GM23338 (cell line): ENCODE data around the gene COL6A3. TPM values are rescaled to one million over a fixed set of nuclear protein-coding genes. Genes with fewer than 3 reads are reported as not detected.

Source experiments
- ATAC-seq: fragments of 200-7000 bp; cut with Tn5 transposase; 3 replicates; pipeline ENCODE4 v1.9.1; 2020
- DNase-seq: peaks from one replicate; pipeline ENCODE4 v3.0.0-alpha.2; 2015; ENCODE audit warnings: low spot score
- H2AFZ ChIP-seq: fragments of 200-600 bp; sonication (generic); 2 replicates; pipeline ENCODE4 v1.8.0; 2016; ENCODE audit warnings: antibody characterized with exemption, mild to moderate bottlenecking, moderate library complexity
- H3F3A ChIP-seq: fragments of 200-600 bp; sonication (generic); replicated peaks from 2 replicates; pipeline ENCODE4 v1.8.0; 2017; ENCODE audit warnings: antibody characterized with exemption, mixed run types, low read depth
- H3K27ac ChIP-seq: fragments of 200-600 bp; sonication (generic); 2 replicates; pipeline ENCODE4 v1.6.1; 2016; ENCODE audit warnings: low read depth
- H3K27me3 ChIP-seq: fragments of 200-600 bp; sonication (generic); 2 replicates; pipeline ENCODE4 v1.8.0; 2016; ENCODE audit warnings: mild to moderate bottlenecking, mixed run types, moderate library complexity; ENCODE audit not compliant: insufficient read depth
- H3K36me3 ChIP-seq: fragments of 200-600 bp; sonication (generic); 2 replicates; pipeline ENCODE4 v1.8.0; 2016; ENCODE audit warnings: mild to moderate bottlenecking; ENCODE audit not compliant: insufficient read depth
- H3K4me1 ChIP-seq: fragments of 200-600 bp; sonication (generic); 2 replicates; pipeline ENCODE4 v1.8.0; 2016; ENCODE audit warnings: mild to moderate bottlenecking, moderate library complexity; ENCODE audit not compliant: insufficient read depth
- H3K4me2 ChIP-seq: fragments of 200-600 bp; sonication (generic); 2 replicates; pipeline ENCODE4 v1.7.1; 2017; ENCODE audit warnings: mixed run types
- H3K4me3 ChIP-seq: fragments of 200-600 bp; sonication (generic); 2 replicates; pipeline ENCODE4 v1.6.1; 2016; ENCODE audit warnings: mixed run types
- H3K79me2 ChIP-seq: fragments of 200-600 bp; sonication (generic); replicated peaks from 2 replicates; pipeline ENCODE4 v1.8.0; 2017; ENCODE audit warnings: mild to moderate bottlenecking; ENCODE audit not compliant: insufficient read depth
- H3K9me2 ChIP-seq: fragments of 200-600 bp; sonication (generic); 2 replicates; pipeline ENCODE4 v1.8.0; 2017; ENCODE audit not compliant: insufficient read depth
- H4K20me1 ChIP-seq: fragments of 200-600 bp; sonication (generic); replicated peaks from 2 replicates; pipeline ENCODE4 v1.8.0; 2017; ENCODE audit warnings: mild to moderate bottlenecking; ENCODE audit not compliant: insufficient read depth
- H3K27ac Mint-ChIP-seq: 2 replicates; pipeline ENCODE4 v1.8.0; 2020; ENCODE audit warnings: inconsistent platforms, mild to moderate bottlenecking, moderate library complexity, mixed read lengths
- H3K27me3 Mint-ChIP-seq: 3 replicates; pipeline ENCODE4 v1.8.0; 2022; ENCODE audit warnings: low read depth, mild to moderate bottlenecking, moderate library complexity, mixed read lengths, inconsistent platforms; ENCODE audit not compliant: insufficient read depth, poor library complexity
- H3K36me3 Mint-ChIP-seq: 3 replicates; pipeline ENCODE4 v1.8.0; 2021; ENCODE audit warnings: low read depth, mild to moderate bottlenecking, inconsistent platforms, moderate library complexity, mixed read lengths
- H3K4me1 Mint-ChIP-seq: 3 replicates; pipeline ENCODE4 v1.8.0; 2020; ENCODE audit warnings: mild to moderate bottlenecking, inconsistent platforms, mixed read lengths
- H3K4me3 Mint-ChIP-seq: 3 replicates; pipeline ENCODE4 v1.8.0; 2021; ENCODE audit warnings: moderate library complexity, mild to moderate bottlenecking, inconsistent platforms, mixed read lengths
- H3K9me3 Mint-ChIP-seq: 3 replicates; pipeline ENCODE4 v1.8.0; 2020; ENCODE audit warnings: moderate library complexity, mild to moderate bottlenecking, inconsistent platforms, mixed read lengths
- CREB1 ChIP-seq: fragments of 250-450 bp; sonication (Bioruptor Pico); IDR thresholded peaks from 2 replicates; pipeline ENCODE4 v1.5.0; 2020; ENCODE audit warnings: low read depth, mild to moderate bottlenecking, moderate library complexity
- CTCF ChIP-seq, 2 experiments: fragments of 200-600 bp in 1 of 2; sonication (generic) in 1 of 2; conservative IDR thresholded peaks; 2 replicates each; pipeline versions ENCODE4 v1.5.1 to v1.6.1; 2016 to 2017; ENCODE audit warnings: antibody characterized with exemption in 2 of 2, low read depth in 2 of 2, mild to moderate bottlenecking in 2 of 2, moderate library complexity in 1 of 2
- EZH2 ChIP-seq: fragments of 200-600 bp; sonication (generic); IDR thresholded peaks from one replicate; pipeline ENCODE4 v1.8.0; 2017; ENCODE audit warnings: antibody characterized with exemption, mild to moderate bottlenecking, low read depth; ENCODE audit not compliant: unreplicated experiment
- EZH2phosphoT487 ChIP-seq: fragments of 200-600 bp; sonication (generic); IDR thresholded peaks from one replicate; pipeline ENCODE4 v1.8.1; 2018; ENCODE audit warnings: antibody characterized with exemption; ENCODE audit not compliant: unreplicated experiment
- JUNB ChIP-seq: IDR thresholded peaks from one replicate; pipeline ENCODE4 v1.6.1; 2016; ENCODE audit warnings: antibody characterized with exemption; ENCODE audit not compliant: unreplicated experiment
- NANOG ChIP-seq: IDR thresholded peaks from 2 replicates; pipeline ENCODE4 v1.6.1; 2016; ENCODE audit warnings: antibody characterized with exemption, borderline replicate concordance
- POLR2AphosphoS5 ChIP-seq: IDR thresholded peaks from 2 replicates; pipeline ENCODE4 v1.6.1; 2016; ENCODE audit warnings: antibody characterized with exemption, low read depth
- REST ChIP-seq: IDR thresholded peaks from one replicate; pipeline ENCODE4 v1.6.1; 2018; ENCODE audit warnings: antibody characterized with exemption; ENCODE audit not compliant: unreplicated experiment
- STAT1 ChIP-seq: IDR thresholded peaks from one replicate; pipeline ENCODE4 v1.6.1; 2016; ENCODE audit warnings: antibody characterized with exemption; ENCODE audit not compliant: unreplicated experiment
- ZNF331 ChIP-seq: fragments of 250-450 bp; sonication (Bioruptor Pico); IDR thresholded peaks from 2 replicates; pipeline ENCODE4 v1.5.0; 2020; ENCODE audit warnings: low read depth, mild to moderate bottlenecking, moderate library complexity
- polyA plus RNA-seq: library from polyadenylated mRNA; unstranded; fragments of >200 nt; fragmentation: Nextera tagmentation; extraction: Ambion mirVana; gene quantifications from 2 replicates; pipeline ENCODE4 v1.2.1, GENCODE V29; 2016
- total RNA-seq: library from RNA; depleted of rRNA; stranded (reverse); fragments of >200 nt; shearing (Covaris generic); gene quantifications from 2 replicates; pipeline ENCODE4 v1.2.3, GENCODE V29; 2014
- TF ChIP-seq, protein P1 (sequence below): fragments of 250-450 bp; sonication (Bioruptor Pico); IDR thresholded peaks from 2 replicates; pipeline ENCODE4 v1.5.0; 2020; ENCODE audit warnings: mild to moderate bottlenecking, moderate library complexity

Gene COL6A3
- total and polyA plus RNA-seq, 2 experiments from 2014 or later = 1.2 to 7.3 TPM

- Histone ChIP-seq H2AFZ (no peak overlapping the region), H3K79me2 (no peaks in the 10 kb centered on the region), H4K20me1 (no peaks in the 10 kb centered on the region), H3F3A (no peaks in the 10 kb centered on the region), H3K9me2 (0 out of 2 replicates have a peak, but pooled peaks cover 4% of the 10 kb centered on the region), H3K4me1 (peaks cover 4% of the 10 kb centered on the region; the same call in 1 of the 2 replicates), H3K36me3 (no peaks in the 10 kb centered on the region), H3K27ac (no peak overlapping the region), H3K4me3 (no peak overlapping the region), H3K4me2 (no peak overlapping the region), H3K27me3 (no peaks in the 10 kb centered on the region)
- no peak overlapping the region for H3K27ac Mint-ChIP-seq
- DNase-seq = no peak
- H3K9me3 Mint-ChIP-seq = no peaks in the 10 kb centered on the region
- H3K27me3 Mint-ChIP-seq = peaks cover 10% of the 10 kb centered on the region
- H3K36me3 Mint-ChIP-seq = no peaks in the 10 kb centered on the region
- H3K4me3 Mint-ChIP-seq = no peak overlapping the region
- peaks cover 15% of the 10 kb centered on the region for H3K4me1 Mint-ChIP-seq
- ATAC-seq = no peak
- no peak for TF ChIP-seq JUNB
- TF ChIP-seq EZH2 = no peak
- TF ChIP-seq POLR2AphosphoS5 = no peak
- no peak for TF ChIP-seq CTCF (conservative IDR thresholded peaks at IDR 0.05; ENCODE audit: low read depth in 2 of 2)
- no peak for TF ChIP-seq EZH2phosphoT487
- TF ChIP-seq ZNF331 (CRISPR knock-in tag) = no peak
- TF ChIP-seq STAT1 = no peak
- TF ChIP-seq CREB1 (CRISPR knock-in tag) = no peak
- no peak for TF ChIP-seq NANOG
Observed at GRCh38 chr2:237431837-237432236, 17.9 kb upstream of the COL6A3 start.

DNA sequence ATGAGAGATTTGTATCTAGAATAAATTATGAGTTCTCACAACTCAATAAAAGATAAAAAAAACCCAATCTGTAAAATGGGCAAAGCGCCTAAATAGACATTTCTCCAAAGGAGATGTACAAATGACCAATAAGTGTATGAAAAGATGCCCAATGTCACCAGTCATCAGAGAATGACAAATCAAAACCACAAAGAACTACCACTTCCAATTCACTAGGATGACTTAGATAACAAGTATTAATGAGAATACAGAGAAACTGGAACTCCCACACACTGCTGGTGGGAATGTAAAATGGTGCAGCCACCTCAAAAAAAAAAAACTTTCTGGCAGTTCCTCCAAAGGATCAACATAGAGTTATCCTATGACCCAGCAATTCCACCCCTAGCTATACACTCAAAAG lies 17.4 kb upstream of the COL6A3 start:
- no peak overlapping the region for H3K27ac Mint-ChIP-seq
- H3K4me3 Mint-ChIP-seq = no peak overlapping the region
- H3F3A ChIP-seq = no peaks in the 10 kb centered on the region
- TF ChIP-seq EZH2phosphoT487 (no peak), NANOG (no peak), REST (no peak)
- TF ChIP-seq, protein P1, sequence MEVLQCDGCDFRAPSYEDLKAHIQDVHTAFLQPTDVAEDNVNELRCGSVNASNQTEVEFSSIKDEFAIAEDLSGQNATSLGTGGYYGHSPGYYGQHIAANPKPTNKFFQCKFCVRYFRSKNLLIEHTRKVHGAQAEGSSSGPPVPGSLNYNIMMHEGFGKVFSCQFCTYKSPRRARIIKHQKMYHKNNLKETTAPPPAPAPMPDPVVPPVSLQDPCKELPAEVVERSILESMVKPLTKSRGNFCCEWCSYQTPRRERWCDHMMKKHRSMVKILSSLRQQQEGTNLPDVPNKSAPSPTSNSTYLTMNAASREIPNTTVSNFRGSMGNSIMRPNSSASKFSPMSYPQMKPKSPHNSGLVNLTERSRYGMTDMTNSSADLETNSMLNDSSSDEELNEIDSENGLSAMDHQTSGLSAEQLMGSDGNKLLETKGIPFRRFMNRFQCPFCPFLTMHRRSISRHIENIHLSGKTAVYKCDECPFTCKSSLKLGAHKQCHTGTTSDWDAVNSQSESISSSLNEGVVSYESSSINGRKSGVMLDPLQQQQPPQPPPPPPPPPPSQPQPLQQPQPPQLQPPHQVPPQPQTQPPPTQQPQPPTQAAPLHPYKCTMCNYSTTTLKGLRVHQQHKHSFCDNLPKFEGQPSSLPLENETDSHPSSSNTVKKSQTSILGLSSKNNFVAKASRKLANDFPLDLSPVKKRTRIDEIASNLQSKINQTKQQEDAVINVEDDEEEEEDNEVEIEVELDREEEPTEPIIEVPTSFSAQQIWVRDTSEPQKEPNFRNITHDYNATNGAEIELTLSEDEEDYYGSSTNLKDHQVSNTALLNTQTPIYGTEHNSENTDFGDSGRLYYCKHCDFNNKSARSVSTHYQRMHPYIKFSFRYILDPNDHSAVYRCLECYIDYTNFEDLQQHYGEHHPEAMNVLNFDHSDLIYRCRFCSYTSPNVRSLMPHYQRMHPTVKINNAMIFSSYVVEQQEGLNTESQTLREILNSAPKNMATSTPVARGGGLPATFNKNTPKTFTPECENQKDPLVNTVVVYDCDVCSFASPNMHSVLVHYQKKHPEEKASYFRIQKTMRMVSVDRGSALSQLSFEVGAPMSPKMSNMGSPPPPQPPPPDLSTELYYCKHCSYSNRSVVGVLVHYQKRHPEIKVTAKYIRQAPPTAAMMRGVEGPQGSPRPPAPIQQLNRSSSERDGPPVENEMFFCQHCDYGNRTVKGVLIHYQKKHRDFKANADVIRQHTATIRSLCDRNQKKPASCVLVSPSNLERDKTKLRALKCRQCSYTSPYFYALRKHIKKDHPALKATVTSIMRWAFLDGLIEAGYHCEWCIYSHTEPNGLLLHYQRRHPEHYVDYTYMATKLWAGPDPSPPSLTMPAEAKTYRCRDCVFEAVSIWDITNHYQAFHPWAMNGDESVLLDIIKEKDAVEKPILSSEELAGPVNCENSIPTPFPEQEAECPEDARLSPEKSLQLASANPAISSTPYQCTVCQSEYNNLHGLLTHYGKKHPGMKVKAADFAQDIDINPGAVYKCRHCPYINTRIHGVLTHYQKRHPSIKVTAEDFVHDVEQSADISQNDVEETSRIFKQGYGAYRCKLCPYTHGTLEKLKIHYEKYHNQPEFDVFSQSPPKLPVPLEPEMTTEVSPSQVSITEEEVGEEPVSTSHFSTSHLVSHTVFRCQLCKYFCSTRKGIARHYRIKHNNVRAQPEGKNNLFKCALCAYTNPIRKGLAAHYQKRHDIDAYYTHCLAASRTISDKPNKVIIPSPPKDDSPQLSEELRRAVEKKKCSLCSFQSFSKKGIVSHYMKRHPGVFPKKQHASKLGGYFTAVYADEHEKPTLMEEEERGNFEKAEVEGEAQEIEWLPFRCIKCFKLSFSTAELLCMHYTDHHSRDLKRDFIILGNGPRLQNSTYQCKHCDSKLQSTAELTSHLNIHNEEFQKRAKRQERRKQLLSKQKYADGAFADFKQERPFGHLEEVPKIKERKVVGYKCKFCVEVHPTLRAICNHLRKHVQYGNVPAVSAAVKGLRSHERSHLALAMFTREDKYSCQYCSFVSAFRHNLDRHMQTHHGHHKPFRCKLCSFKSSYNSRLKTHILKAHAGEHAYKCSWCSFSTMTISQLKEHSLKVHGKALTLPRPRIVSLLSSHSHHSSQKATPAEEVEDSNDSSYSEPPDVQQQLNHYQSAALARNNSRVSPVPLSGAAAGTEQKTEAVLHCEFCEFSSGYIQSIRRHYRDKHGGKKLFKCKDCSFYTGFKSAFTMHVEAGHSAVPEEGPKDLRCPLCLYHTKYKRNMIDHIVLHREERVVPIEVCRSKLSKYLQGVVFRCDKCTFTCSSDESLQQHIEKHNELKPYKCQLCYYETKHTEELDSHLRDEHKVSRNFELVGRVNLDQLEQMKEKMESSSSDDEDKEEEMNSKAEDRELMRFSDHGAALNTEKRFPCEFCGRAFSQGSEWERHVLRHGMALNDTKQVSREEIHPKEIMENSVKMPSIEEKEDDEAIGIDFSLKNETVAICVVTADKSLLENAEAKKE (CRISPR knock-in tag) = no peak

More for the DNA sequence above, 17.4 kb upstream of the COL6A3 start:
- 0 out of 2 replicates have a peak, but pooled peaks cover 4% of the 10 kb centered on the region for H3K9me2 ChIP-seq
- no peak overlapping the region for H2AFZ ChIP-seq
- H3K4me2 ChIP-seq = no peak overlapping the region
- no peaks in the 10 kb centered on the region for H3K27me3 ChIP-seq
- no peak for DNase-seq
- Mint-ChIP-seq H3K9me3 (no peaks in the 10 kb centered on the region), H3K36me3 (no peaks in the 10 kb centered on the region), H3K4me1 (peaks cover 15% of the 10 kb centered on the region), H3K27me3 (peaks cover 9% of the 10 kb centered on the region)
- peaks cover 4% of the 10 kb centered on the region; the same call in 1 of the 2 replicates for H3K4me1 ChIP-seq
- no peaks in the 10 kb centered on the region for H3K79me2 ChIP-seq
- no peak overlapping the region for H3K27ac ChIP-seq
- no peak for ATAC-seq
- H3K4me3 ChIP-seq = no peak overlapping the region
- H3K36me3 ChIP-seq = no peaks in the 10 kb centered on the region
- H4K20me1 ChIP-seq = no peaks in the 10 kb centered on the region
